OCI-LY1 (cell line): ENCODE measurements around the gene EML4.

ENCODE experiments used
- CTCF ChIP-seq: fragments of 200-600 bp; sonication (generic), shearing (Covaris generic); IDR thresholded peaks from 2 replicates; pipeline ENCODE4 v1.5.1; 2017; ENCODE audit warnings: mild to moderate bottlenecking, antibody characterized with exemption, low read length, moderate library complexity, mixed read lengths
- EZH2 ChIP-seq: fragments of 200-600 bp; sonication (generic), shearing (Covaris generic); IDR thresholded peaks from 2 replicates; pipeline ENCODE4 v1.8.0; 2017; ENCODE audit warnings: borderline replicate concordance, mixed run types, mild to moderate bottlenecking, antibody characterized with exemption, low read length, moderate library complexity, mixed read lengths

DNA sequence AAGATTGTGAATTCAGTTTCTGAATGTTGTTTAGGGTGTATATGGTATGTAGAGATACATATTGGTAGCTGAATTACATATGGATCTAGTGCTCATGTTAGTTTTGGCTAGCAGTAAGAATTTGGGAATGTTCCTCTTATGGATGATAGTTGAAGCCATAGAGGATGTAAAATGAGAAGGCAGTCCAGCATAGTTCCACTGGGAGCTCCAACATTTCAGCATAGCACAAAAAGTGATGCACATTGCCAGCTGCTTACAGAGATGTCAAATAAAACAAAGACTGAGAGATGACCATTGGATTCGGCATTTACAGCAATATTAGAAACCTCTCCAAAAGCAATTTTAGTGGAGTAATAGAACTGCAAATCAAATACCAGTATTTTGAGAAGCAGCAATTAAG is 77.4 kb downstream of the EML4 start:
- TF ChIP-seq CTCF, result no peak
- no peak for TF ChIP-seq EZH2
